HG02973 (cell line): ENCODE results near the gene ADPGK.

Experiments
- ATAC-seq: cut with Tn5 transposase; IDR thresholded peaks from one replicate; pipeline ENCODE4 v1.9.1; 2021; ENCODE audit warnings: moderate library complexity; ENCODE audit not compliant: unreplicated experiment

ADPGK gene

GRCh38 chr15:72790302-72790910 lies 6.8 kb upstream of the ADPGK start:
- ATAC-seq: no peak

GRCh38 chr15:72787526-72787925 lies 4.0 kb upstream of the ADPGK start:
- no peak for ATAC-seq

- ATAC-seq: no peak
Observed at GRCh38 chr15:72786676-72787345, 3.3 kb upstream of the ADPGK start.

GRCh38 chr15:72786242-72786641 lies 2.7 kb upstream of the ADPGK start:
- ATAC-seq: no peak

- no peak for ATAC-seq
Observed at GRCh38 chr15:72785841-72786240, 2.3 kb upstream of the ADPGK start.

- ATAC-seq: no peak
Observed at GRCh38 chr15:72785432-72785831, 1.9 kb upstream of the ADPGK start.

- no peak for ATAC-seq
Observed at GRCh38 chr15:72784456-72784876, 908 bp upstream of the ADPGK start.

GRCh38 chr15:72783004-72783639 lies 436 bp downstream of the ADPGK start:
- peak; percentile 33 for ATAC-seq

GRCh38 chr15:72782274-72783003 lies 1.1 kb downstream of the ADPGK start:
- ATAC-seq: no peak

- ATAC-seq: no peak
Observed at GRCh38 chr15:72781631-72782030, 1.9 kb downstream of the ADPGK start.

GRCh38 chr15:72778796-72779195 lies 4.8 kb downstream of the ADPGK start:
- no peak for ATAC-seq

- no peak for ATAC-seq
Observed at GRCh38 chr15:72774696-72775383, 8.7 kb downstream of the ADPGK start.

- ATAC-seq: no peak
Observed at GRCh38 chr15:72771329-72771725, 12.2 kb downstream of the ADPGK start.

GRCh38 chr15:72770673-72771328 lies 12.8 kb downstream of the ADPGK start:
- ATAC-seq: no peak

GRCh38 chr15:72766780-72767179 lies 16.8 kb downstream of the ADPGK start:
- ATAC-seq: no peak

GRCh38 chr15:72766025-72766424 lies 17.5 kb downstream of the ADPGK start:
- ATAC-seq: no peak

GRCh38 chr15:72764656-72765055 lies 18.9 kb downstream of the ADPGK start:
- ATAC-seq: no peak

GRCh38 chr15:72760590-72761260 lies 22.8 kb downstream of the ADPGK start:
- ATAC-seq: no peak

GRCh38 chr15:72758182-72758581 lies 25.4 kb downstream of the ADPGK start:
- no peak for ATAC-seq

GRCh38 chr15:72754096-72754495 lies 29.5 kb downstream of the ADPGK start:
- ATAC-seq: no peak
